Testis (tissue), 2 donors: ENCODE measurements around the gene CD300C.

Source experiments
- CTCF ChIP-seq, 3 experiments: fragments of 450-650 bp in 2 of 3; fragments of 200-600 bp in 1 of 3; sonication (generic) in 1 of 3; IDR thresholded peaks; one replicate each; pipeline ENCODE4 v1.5.1; 2016 to 2019; ENCODE audit warnings: antibody characterized with exemption in 3 of 3, mild to moderate bottlenecking in 2 of 3, moderate library complexity in 1 of 3
- POLR2A ChIP-seq: fragments of 450-650 bp; IDR thresholded peaks from one replicate; pipeline ENCODE4 v1.6.1; 2017; ENCODE audit warnings: antibody characterized with exemption, mild to moderate bottlenecking, moderate library complexity

GRCh38 chr17:74565126-74565525 is 19.2 kb upstream of the CD300C start:
- TF ChIP-seq POLR2A = no peak
- no peak for TF ChIP-seq CTCF (IDR thresholded peaks at IDR 0.05)
